Measurements from ENCODE around the gene LYPD6.
"Not testable (repeated sequence)": the region's sequence is repeated elsewhere in the genome, so short reads cannot be mapped to it uniquely, and the experiment has no call there.

LYPD6 gene

GRCh38 chr2:149330127-149331022 is at the start of gene LYPD6:
TSS of gene LYPD6 (plus strand) at chr2:149330587. CDS start at chr2:149437709, 107,122 bp downstream.
- Mint-ChIP-seq H3K36me3 (no peaks in the 10 kb centered on the region), H3K27ac (no peak within 1 kb of the TSS), H3K9me3 (no peaks in the 10 kb centered on the region), H3K27me3 (peaks cover 64% of the 10 kb centered on the region), H3K4me3 (peak within 1 kb of the TSS; percentile 79), H3K4me1 (peaks cover 23% of the 10 kb centered on the region)
- ATAC-seq, result peak; percentile 53

DNA sequence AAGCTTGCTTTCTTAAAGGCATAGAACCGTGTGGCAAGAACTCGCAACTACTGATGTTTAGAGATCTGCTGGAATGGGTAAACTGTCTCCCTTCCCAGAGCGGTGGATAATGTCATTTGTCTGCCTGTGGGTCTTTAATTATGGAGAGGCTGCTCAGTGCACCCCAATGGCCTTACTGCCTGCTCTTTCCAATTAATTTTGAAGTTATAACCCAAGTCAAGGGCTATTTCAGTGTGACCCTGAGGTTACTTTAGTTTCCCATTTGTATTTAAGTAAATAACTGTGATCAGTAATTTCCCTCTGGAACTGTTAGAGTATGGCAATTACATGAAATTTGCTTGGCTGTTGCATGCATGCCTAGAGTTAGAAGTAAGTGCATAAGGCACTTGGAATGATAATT is 48.9 kb upstream of the LYPD6 start:
- Mint-ChIP-seq H3K4me3 (no peak overlapping the region), H3K36me3 (no peaks in the 10 kb centered on the region), H3K9me3 (no peaks in the 10 kb centered on the region), H3K4me1 (peaks cover 5% of the 10 kb centered on the region), H3K27me3 (peaks cover 10% of the 10 kb centered on the region), H3K27ac (no peak overlapping the region)
- no peak for ATAC-seq

DNA sequence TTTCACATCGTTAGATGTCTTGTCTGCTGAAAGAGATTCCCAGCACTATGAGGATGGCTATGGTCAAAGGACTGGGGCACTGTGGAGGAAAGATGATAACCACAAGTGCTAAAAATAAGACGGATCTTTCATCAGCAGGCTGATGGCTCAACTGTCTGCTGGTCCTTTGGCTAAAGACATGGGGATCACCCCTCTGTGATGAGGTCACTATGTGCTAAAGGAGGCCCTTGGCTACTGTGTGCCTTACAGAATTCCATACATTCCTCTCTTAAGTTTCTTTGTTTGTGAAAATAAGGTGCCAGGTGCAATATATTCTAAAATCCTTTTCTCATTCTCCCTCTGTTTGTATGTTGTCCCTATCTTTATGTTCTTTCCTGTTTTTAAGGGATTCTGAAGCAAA is 39.7 kb upstream of the LYPD6 start:
- no peak overlapping the region for H3K4me3 Mint-ChIP-seq
- peaks cover 7% of the 10 kb centered on the region for H3K27me3 Mint-ChIP-seq
- no peaks in the 10 kb centered on the region for H3K36me3 Mint-ChIP-seq
- no peak overlapping the region for H3K27ac Mint-ChIP-seq
- no peaks in the 10 kb centered on the region for H3K9me3 Mint-ChIP-seq
- ATAC-seq, result no peak
- H3K4me1 Mint-ChIP-seq, result no peaks in the 10 kb centered on the region

- H3K4me3 Mint-ChIP-seq, result no peak overlapping the region
- H3K27me3 Mint-ChIP-seq, result no peaks in the 10 kb centered on the region
- H3K4me1 Mint-ChIP-seq, result no peaks in the 10 kb centered on the region
- no peaks in the 10 kb centered on the region for H3K36me3 Mint-ChIP-seq
- ATAC-seq, result no peak
- no peaks in the 10 kb centered on the region for H3K9me3 Mint-ChIP-seq
- no peak overlapping the region for H3K27ac Mint-ChIP-seq
Measured at GRCh38 chr2:149291881-149292280, 38.5 kb upstream of the LYPD6 start.

GRCh38 chr2:149296031-149296430 is 34.4 kb upstream of the LYPD6 start:
- Mint-ChIP-seq H3K9me3 (no peaks in the 10 kb centered on the region), H3K27ac (no peak overlapping the region), H3K27me3 (peaks cover 6% of the 10 kb centered on the region), H3K36me3 (peaks cover 3% of the 10 kb centered on the region), H3K4me3 (no peak overlapping the region), H3K4me1 (no peaks in the 10 kb centered on the region)
- no peak for ATAC-seq

DNA sequence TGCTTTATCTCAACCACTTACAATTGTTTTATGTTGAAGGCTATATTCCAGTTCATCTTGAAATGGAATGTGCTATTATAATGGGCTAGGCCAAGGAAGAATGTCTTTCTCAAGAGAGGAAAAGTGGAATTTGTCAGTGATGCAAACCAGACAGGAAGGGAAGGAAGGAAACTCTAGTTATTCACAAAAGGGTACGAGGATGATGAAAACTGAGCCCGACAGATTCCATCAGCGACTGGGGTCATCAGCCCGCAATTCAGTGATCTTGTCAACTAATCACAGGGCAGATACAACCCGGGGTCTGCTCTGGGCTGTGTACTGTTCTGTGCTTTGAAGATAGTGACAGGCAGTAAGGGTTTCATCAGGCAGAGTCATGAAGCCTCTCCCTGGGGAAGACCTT is 23.4 kb upstream of the LYPD6 start:
- no peak for ATAC-seq
- H3K36me3 Mint-ChIP-seq, result no peaks in the 10 kb centered on the region
- no peak overlapping the region for H3K4me3 Mint-ChIP-seq
- no peak overlapping the region for H3K27ac Mint-ChIP-seq
- H3K4me1 Mint-ChIP-seq, result no peaks in the 10 kb centered on the region
- H3K9me3 Mint-ChIP-seq, result no peaks in the 10 kb centered on the region
- H3K27me3 Mint-ChIP-seq, result peaks cover 32% of the 10 kb centered on the region

DNA sequence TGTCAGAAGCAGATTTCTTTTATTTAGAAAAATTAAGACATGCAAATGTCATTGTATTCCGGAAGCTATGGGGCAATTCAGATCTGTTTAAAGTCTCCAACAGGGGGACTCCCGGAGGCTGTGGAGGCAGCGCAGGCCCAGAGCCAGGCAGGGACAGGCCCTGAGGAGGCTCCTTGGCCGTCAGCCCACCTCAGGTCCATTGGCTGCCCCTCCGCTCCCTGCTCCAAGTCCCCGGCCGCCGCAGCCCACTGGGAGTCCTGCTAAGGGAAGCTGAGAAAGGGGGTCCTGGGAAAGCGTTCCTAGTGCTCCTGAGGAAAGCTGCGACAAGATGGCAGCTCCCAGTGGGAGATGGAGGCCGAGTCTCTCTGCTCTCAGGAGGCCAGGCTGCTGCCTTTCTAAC is 20.0 kb upstream of the LYPD6 start:
- H3K4me1 Mint-ChIP-seq, result peaks cover 9% of the 10 kb centered on the region
- ATAC-seq, result no peak
- H3K27me3 Mint-ChIP-seq, result peaks cover 33% of the 10 kb centered on the region
- no peak overlapping the region for H3K4me3 Mint-ChIP-seq
- H3K36me3 Mint-ChIP-seq, result no peaks in the 10 kb centered on the region
- no peak overlapping the region for H3K27ac Mint-ChIP-seq
- H3K9me3 Mint-ChIP-seq, result no peaks in the 10 kb centered on the region

DNA sequence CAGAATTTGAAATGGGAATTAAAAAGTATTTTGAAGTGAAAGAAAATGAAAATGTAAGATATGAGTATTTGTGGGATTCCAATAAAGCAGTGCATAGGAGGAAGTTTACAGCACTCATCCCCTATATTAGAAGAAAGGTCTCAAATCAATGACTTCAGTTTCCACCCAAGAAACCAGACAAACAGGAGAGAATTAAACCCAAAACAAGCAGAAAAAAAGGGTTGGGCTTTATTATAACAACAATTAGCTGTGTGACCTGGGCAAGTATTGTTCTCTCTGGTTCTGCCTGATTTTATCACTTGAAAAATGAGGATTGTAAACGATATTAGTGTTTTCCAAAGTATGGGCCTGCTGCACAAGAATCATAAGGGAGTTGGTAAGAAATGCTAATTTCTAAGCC is 18.3 kb upstream of the LYPD6 start:
- no peak for ATAC-seq
- Mint-ChIP-seq H3K9me3 (no peaks in the 10 kb centered on the region), H3K4me3 (no peak overlapping the region), H3K4me1 (peaks cover 9% of the 10 kb centered on the region), H3K27ac (no peak overlapping the region), H3K27me3 (peaks cover 27% of the 10 kb centered on the region), H3K36me3 (no peaks in the 10 kb centered on the region)

DNA sequence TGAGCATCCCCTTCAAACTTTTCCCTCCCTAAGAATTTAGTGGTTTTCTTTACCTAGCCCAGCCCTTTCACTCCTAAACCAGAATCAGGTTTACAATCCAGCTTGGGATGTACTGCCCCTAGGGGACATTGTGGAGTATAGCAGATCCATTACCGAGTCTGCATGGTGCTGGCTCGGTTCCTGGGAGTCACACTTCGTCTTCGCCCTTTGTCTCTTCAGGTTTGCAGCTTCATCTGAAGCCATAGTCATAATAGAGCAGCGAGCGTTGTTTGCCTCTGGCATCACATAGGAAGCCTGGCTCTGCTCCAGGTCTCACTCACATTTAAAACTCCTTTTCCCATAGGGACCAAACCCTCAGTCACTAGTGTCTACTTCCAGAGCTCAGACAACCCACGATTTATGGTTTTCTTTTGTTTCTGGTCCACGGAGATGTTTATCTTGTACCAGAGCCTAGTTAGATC is 16.8 kb upstream of the LYPD6 start:
- Mint-ChIP-seq H3K4me1 (peaks cover 9% of the 10 kb centered on the region), H3K27ac (no peak overlapping the region), H3K9me3 (no peaks in the 10 kb centered on the region), H3K36me3 (no peaks in the 10 kb centered on the region), H3K4me3 (no peak overlapping the region), H3K27me3 (peaks cover 20% of the 10 kb centered on the region)
- peak; percentile 76 for ATAC-seq

DNA sequence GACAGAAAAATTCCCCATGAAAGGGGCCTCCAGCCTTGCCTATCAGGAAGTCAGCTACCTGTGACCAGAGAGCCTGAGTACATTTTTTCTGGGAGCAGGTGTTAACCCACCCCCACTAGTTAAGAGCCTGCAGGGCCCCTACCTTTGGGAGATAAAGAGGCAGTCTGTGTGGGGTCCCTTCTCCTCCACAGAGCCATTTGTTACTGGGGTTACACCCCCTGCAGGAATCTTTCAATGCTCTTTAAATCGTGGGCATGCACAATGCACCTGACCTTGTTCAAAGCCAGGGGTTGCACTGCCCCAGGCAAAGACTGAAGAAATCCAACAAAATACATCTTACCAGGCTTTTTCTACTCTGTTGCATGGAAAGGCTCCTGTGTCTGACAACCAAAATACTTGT is 15.7 kb upstream of the LYPD6 start:
- Mint-ChIP-seq H3K4me1 (peaks cover 9% of the 10 kb centered on the region), H3K4me3 (no peak overlapping the region), H3K9me3 (no peaks in the 10 kb centered on the region), H3K27ac (no peak overlapping the region), H3K27me3 (peaks cover 20% of the 10 kb centered on the region), H3K36me3 (no peaks in the 10 kb centered on the region)
- no peak for ATAC-seq

- H3K27me3 Mint-ChIP-seq, result peaks cover 20% of the 10 kb centered on the region
- H3K4me3 Mint-ChIP-seq, result no peak overlapping the region
- H3K4me1 Mint-ChIP-seq, result peaks cover 9% of the 10 kb centered on the region
- H3K9me3 Mint-ChIP-seq, result no peaks in the 10 kb centered on the region
- no peak for ATAC-seq
- H3K36me3 Mint-ChIP-seq, result no peaks in the 10 kb centered on the region
- no peak overlapping the region for H3K27ac Mint-ChIP-seq
Measured at GRCh38 chr2:149315461-149315860, 14.9 kb upstream of the LYPD6 start.

GRCh38 chr2:149318566-149318965 is 11.8 kb upstream of the LYPD6 start:
- H3K27me3 Mint-ChIP-seq, result peaks cover 33% of the 10 kb centered on the region
- H3K4me1 Mint-ChIP-seq, ATAC-seq, H3K27ac Mint-ChIP-seq, H3K9me3 Mint-ChIP-seq, H3K4me3 Mint-ChIP-seq, H3K36me3 Mint-ChIP-seq: not testable (repeated sequence)

DNA sequence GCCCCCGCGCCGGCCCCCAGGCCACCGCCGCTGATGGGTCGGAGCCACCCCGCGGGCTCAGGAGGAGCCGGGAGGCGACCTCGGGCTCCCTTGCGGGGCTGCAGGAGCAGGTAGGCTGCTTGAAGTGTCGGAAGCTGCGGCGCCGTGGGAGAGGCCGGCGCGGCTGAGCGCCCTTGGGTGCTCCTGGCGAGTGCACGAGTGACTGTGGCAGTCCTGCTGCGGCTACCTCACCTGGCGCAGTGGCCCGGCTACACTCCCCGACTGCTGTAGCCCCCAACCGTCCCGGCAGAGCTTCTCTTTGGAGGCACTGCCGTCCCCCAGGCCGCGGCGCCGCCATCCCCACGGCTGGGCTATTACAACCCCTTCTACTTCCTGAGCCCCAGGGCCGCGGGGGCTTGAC is 10.0 kb upstream of the LYPD6 start:
- no peak overlapping the region for H3K4me3 Mint-ChIP-seq
- no peaks in the 10 kb centered on the region for H3K9me3 Mint-ChIP-seq
- H3K27me3 Mint-ChIP-seq, result peaks cover 21% of the 10 kb centered on the region
- no peaks in the 10 kb centered on the region for H3K4me1 Mint-ChIP-seq
- peak; percentile 8 for ATAC-seq
- no peak overlapping the region for H3K27ac Mint-ChIP-seq
- H3K36me3 Mint-ChIP-seq, result no peaks in the 10 kb centered on the region

DNA sequence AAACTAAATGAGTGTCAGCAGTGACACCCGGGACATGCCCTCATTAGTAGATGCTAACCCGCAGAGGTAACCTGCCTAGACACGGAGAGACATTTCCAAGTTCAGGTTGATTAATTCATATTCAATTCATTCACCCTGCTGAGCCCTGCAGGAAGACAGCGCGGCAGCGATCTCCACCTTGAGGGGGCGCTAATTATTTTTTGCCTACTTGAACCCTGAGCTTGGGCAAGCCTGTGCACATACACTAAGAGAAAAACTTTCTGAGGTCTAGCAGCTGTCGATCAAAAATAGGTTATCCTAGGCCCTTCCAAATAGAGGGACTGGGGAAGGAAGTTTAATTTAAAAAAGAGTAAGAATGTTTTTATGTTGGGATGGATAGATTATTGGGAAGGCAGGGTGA is 1.3 kb upstream of the LYPD6 start:
- no peaks in the 10 kb centered on the region for H3K36me3 Mint-ChIP-seq
- peaks cover 23% of the 10 kb centered on the region for H3K4me1 Mint-ChIP-seq
- no peaks in the 10 kb centered on the region for H3K9me3 Mint-ChIP-seq
- no peak for ATAC-seq
- peaks cover 54% of the 10 kb centered on the region for H3K27me3 Mint-ChIP-seq
- no peak overlapping the region for H3K27ac Mint-ChIP-seq
- peak overlapping the region; percentile 79 for H3K4me3 Mint-ChIP-seq

- peaks cover 59% of the 10 kb centered on the region for H3K27me3 Mint-ChIP-seq
- no peak for ATAC-seq
- peak overlapping the region; percentile 79 for H3K4me3 Mint-ChIP-seq
- H3K9me3 Mint-ChIP-seq, result no peaks in the 10 kb centered on the region
- H3K4me1 Mint-ChIP-seq, result peaks cover 23% of the 10 kb centered on the region
- no peaks in the 10 kb centered on the region for H3K36me3 Mint-ChIP-seq
- H3K27ac Mint-ChIP-seq, result no peak overlapping the region
Measured at GRCh38 chr2:149329489-149330126, 779 bp upstream of the LYPD6 start.

DNA sequence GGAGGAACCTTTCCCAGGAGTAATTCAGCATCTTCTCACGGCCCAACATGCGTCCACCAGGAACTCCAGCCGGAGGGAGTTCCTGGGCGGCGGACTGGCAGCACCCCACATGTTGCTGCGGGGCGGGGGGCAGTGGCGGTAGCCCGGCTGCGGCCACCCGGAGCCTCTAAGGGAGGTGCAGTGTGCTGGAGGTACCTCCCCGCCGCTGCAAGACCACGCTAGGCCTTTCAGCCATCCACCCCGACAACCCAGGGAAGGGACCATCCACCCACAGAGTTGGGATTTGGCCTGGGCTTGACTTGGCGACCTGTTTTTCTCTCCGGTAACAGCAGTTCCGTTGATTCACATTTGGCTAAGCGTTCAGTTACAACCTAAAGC is 625 bp downstream of the LYPD6 start:
- Mint-ChIP-seq H3K4me3 (no peak overlapping the region), H3K4me1 (peaks cover 23% of the 10 kb centered on the region), H3K27ac (no peak overlapping the region), H3K9me3 (no peaks in the 10 kb centered on the region), H3K27me3 (peaks cover 64% of the 10 kb centered on the region), H3K36me3 (no peaks in the 10 kb centered on the region)
- peak; percentile 14 for ATAC-seq

All from stimulated activated memory B cell treated with anti-CD40 and anti-IgM and Interleukin-4, amounts not matched to agents 10 μg/mL and 1 μg/mL and 100 μg/mL, for 72 hours (primary cell).